HepG2 (cell line): ENCODE results near the gene TADA2B. TPM values are rescaled to one million over a fixed set of nuclear protein-coding genes. Genes with fewer than 3 reads are reported as not detected.
A peak's percentile ranks its signal among the peaks of the same experiment; 100 is the strongest.

Experiments used
- BRD4 ChIP-seq: sonication (generic); formaldehyde crosslinking; IDR thresholded peaks from 2 replicates; pipeline ENCODE4 v1.4.0; 2020; ENCODE audit warnings: missing genetic modification reagents
- CTCF ChIP-seq: sonication (generic); formaldehyde crosslinking; IDR thresholded peaks from 2 replicates; pipeline ENCODE4 v1.5.0; 2020; ENCODE audit warnings: mild to moderate bottlenecking, missing genetic modification reagents, moderate library complexity
- HMGXB3 ChIP-seq: sonication (generic); formaldehyde crosslinking; IDR thresholded peaks from 2 replicates; pipeline ENCODE4 v1.4.0; 2020; ENCODE audit warnings: missing genetic modification reagents, borderline replicate concordance
- MEIS2 ChIP-seq: sonication (generic); formaldehyde crosslinking; IDR thresholded peaks from 2 replicates; pipeline ENCODE4 v1.9.0; 2021; ENCODE audit warnings: mild to moderate bottlenecking, missing genetic modification reagents
- MNT ChIP-seq: fragments of 450-650 bp; IDR thresholded peaks from 2 replicates; pipeline ENCODE4 v1.6.1; 2016
- MYPOP ChIP-seq: sonication (generic); formaldehyde crosslinking; IDR thresholded peaks from 2 replicates; pipeline ENCODE4 v1.8.1; 2023; ENCODE audit warnings: mild to moderate bottlenecking, moderate library complexity, missing genetic modification reagents
- ONECUT2 ChIP-seq: sonication (generic); formaldehyde crosslinking; IDR thresholded peaks from 2 replicates; pipeline ENCODE4 v1.4.0; 2020; ENCODE audit warnings: missing genetic modification reagents
- PAWR ChIP-seq: sonication (generic); formaldehyde crosslinking; IDR thresholded peaks from 2 replicates; pipeline ENCODE4 v1.4.0; 2020; ENCODE audit warnings: missing genetic modification reagents, mild to moderate bottlenecking, borderline replicate concordance
- POLR2AphosphoS5 ChIP-seq: IDR thresholded peaks from 2 replicates; pipeline ENCODE4 v1.6.1; 2012; ENCODE audit warnings: low read depth, low read length
- SCMH1 ChIP-seq: sonication (generic); formaldehyde crosslinking; IDR thresholded peaks from 2 replicates; pipeline ENCODE4 v1.9.0; 2021; ENCODE audit warnings: missing genetic modification reagents, mild to moderate bottlenecking, borderline replicate concordance
- SMC3 ChIP-seq: IDR thresholded peaks from 2 replicates; pipeline ENCODE4 v1.6.1; 2011; ENCODE audit warnings: low read length, improper control_type of control experiment
- TAF1 ChIP-seq: sonication (generic); formaldehyde crosslinking; IDR thresholded peaks from 2 replicates; pipeline ENCODE4 v1.4.0; 2020; ENCODE audit warnings: missing genetic modification reagents
- ZBTB34 ChIP-seq: sonication (generic); formaldehyde crosslinking; IDR thresholded peaks from 2 replicates; pipeline ENCODE4 v1.8.0; 2022; ENCODE audit warnings: mild to moderate bottlenecking, missing genetic modification reagents
- ZNF547 ChIP-seq: sonication (generic); formaldehyde crosslinking; IDR thresholded peaks from 2 replicates; pipeline ENCODE4 v1.5.1; 2020; ENCODE audit warnings: mild to moderate bottlenecking, missing genetic modification reagents
- ZNF841 ChIP-seq: sonication (generic); formaldehyde crosslinking; IDR thresholded peaks from 2 replicates; pipeline ENCODE4 v1.8.1; 2023; ENCODE audit warnings: missing genetic modification reagents, borderline replicate concordance
- ZNF891 ChIP-seq: sonication (generic); formaldehyde crosslinking; IDR thresholded peaks from 2 replicates; pipeline ENCODE4 v1.5.0; 2020; ENCODE audit warnings: mild to moderate bottlenecking, missing genetic modification reagents
- polyA plus RNA-seq, 8 experiments: library from polyadenylated mRNA; depleted of rRNA in 3 of 8; stranded (reverse) in 7 of 8; unstranded in 1 of 8; fragments of >200 nt; fragmentation: Illumina TruSeq in 4 of 8; extraction: Trizol in 4 of 8; gene quantifications; 2 replicates each; pipeline versions ENCODE4 v1.2.1 to v1.2.3, GENCODE V29; 2011 to 2016; ENCODE audit warnings: low read depth in 4 of 8, missing spikeins in 1 of 8, mixed read lengths in 1 of 8; ENCODE audit not compliant: insufficient read depth in 1 of 8
- total RNA-seq, 5 experiments: library from RNA; depleted of rRNA; stranded (reverse); fragments of >200 nt; fragmentation: Illumina TruSeq; extraction: Trizol; gene quantifications; 2 replicates each; pipeline ENCODE4 v1.2.3, GENCODE V29; 2016; ENCODE audit warnings: low read depth in 1 of 5
- TF ChIP-seq, protein P1 (sequence below): sonication (generic); formaldehyde crosslinking; IDR thresholded peaks from 2 replicates; pipeline ENCODE4 v1.4.0; 2020; ENCODE audit warnings: low read depth, mild to moderate bottlenecking, missing genetic modification reagents

The TADA2B gene
- total and polyA plus RNA-seq, 2 of the 13 experiments (the other 11 are each of a cell fraction or from before 2014, with no cell fraction given): 4.6 to 8.9 TPM

DNA sequence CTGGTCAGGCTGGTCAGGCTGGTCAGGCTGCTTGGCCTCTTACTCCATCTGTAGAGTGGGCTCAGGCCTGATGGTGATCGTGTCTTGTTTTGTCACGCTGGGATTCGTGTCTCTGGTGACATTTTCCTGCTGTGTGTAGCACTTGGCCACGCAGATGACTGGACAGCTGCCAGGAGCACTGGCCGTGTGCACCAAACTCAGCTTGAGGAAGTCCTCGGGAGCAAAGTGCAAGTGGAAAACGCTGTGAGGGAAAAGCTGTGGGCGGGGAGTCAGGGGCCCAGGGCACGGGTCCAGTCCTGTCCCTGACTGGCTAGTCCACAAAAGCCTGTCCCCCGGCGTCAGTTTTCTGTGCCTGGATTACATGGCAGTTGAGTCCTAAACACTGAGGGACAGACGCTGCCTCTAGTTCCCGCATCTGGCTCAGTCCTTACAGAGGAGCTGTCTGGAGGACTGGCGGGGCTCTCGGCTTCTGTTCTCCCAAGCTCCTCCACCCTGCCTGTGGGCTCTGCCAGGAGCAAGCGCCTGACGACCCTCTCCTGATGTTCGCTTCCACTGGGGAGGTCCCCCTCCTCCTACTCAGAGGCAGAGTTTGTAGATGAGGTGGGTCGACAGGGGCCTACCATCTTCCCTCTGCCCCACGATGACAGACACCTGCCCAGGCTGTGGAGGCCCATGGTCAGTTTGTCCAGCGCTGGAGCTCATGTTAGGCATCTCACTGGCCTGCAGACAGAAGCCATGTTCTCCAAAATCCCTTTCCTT lies 60.6 kb downstream of the TADA2B start (continued):
- 0 out of 2 replicates have a peak, but pooled peaks have one; percentile 30 for TF ChIP-seq HMGXB3 (CRISPR knock-in tag)
- no peak for TF ChIP-seq PAWR (CRISPR knock-in tag)
- TF ChIP-seq ONECUT2: no peak
- TF ChIP-seq MNT: no peak
- TF ChIP-seq BRD4 (CRISPR knock-in tag): peak; percentile 69; the same call in 1 of the 2 replicates
- no peak for TF ChIP-seq POLR2AphosphoS5
- 0 out of 2 replicates have a peak, but pooled peaks have one; percentile 62 for TF ChIP-seq ZBTB34
- no peak for TF ChIP-seq SMC3
- no peak for TF ChIP-seq MYPOP (CRISPR knock-in tag)
- TF ChIP-seq, protein P1, sequence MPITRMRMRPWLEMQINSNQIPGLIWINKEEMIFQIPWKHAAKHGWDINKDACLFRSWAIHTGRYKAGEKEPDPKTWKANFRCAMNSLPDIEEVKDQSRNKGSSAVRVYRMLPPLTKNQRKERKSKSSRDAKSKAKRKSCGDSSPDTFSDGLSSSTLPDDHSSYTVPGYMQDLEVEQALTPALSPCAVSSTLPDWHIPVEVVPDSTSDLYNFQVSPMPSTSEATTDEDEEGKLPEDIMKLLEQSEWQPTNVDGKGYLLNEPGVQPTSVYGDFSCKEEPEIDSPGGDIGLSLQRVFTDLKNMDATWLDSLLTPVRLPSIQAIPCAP (CRISPR knock-in tag): no peak
- no peak for TF ChIP-seq ZNF891 (CRISPR knock-in tag)
- TF ChIP-seq ZNF547 (CRISPR knock-in tag): peak; percentile 56; the same call in 1 of the 2 replicates
- TF ChIP-seq MEIS2 (CRISPR knock-in tag): no peak
- peak; percentile 27; the same call in 1 of the 2 replicates for TF ChIP-seq CTCF (CRISPR knock-in tag)
- TF ChIP-seq SCMH1 (CRISPR knock-in tag): no peak
- TF ChIP-seq TAF1 (CRISPR knock-in tag): peak; percentile 48; the same call in 1 of the 2 replicates
- TF ChIP-seq ZNF841 (CRISPR knock-in tag): no peak
